Mesendoderm (in vitro differentiated cells): ENCODE results near the gene GCH1.

Experiments used
- DNase-seq: peaks from one replicate; pipeline ENCODE4 v3.0.0; 2013
- H2AK5ac ChIP-seq: 2 replicates; pipeline ENCODE4 v1.6.1; 2013; ENCODE audit warnings: low read length, inconsistent platforms
- H2BK120ac ChIP-seq: 2 replicates; pipeline ENCODE4 v1.6.1; 2013; ENCODE audit warnings: low read depth, mild to moderate bottlenecking, low read length, moderate library complexity, mixed read lengths
- H2BK15ac ChIP-seq: replicated peaks from 2 replicates; pipeline ENCODE4 v1.6.1; 2013; ENCODE audit warnings: low read depth, mild to moderate bottlenecking, moderate library complexity
- H2BK5ac ChIP-seq: 2 replicates; pipeline ENCODE4 v1.6.1; 2013; ENCODE audit warnings: low read length, inconsistent platforms
- H3K18ac ChIP-seq: 2 replicates; pipeline ENCODE4 v1.6.1; 2013; ENCODE audit warnings: mild to moderate bottlenecking, low read length, mixed read lengths
- H3K23ac ChIP-seq: one replicate; pipeline ENCODE4 v1.6.1; 2013; ENCODE audit warnings: low read length
- H3K27ac ChIP-seq: 2 replicates; pipeline ENCODE4 v1.5.1; 2013; ENCODE audit warnings: low read depth, mild to moderate bottlenecking, inconsistent platforms, low read length, moderate library complexity
- H3K27me3 ChIP-seq: 2 replicates; pipeline ENCODE4 v1.6.1; 2013; ENCODE audit warnings: low read length, control low read depth, mild to moderate bottlenecking, inconsistent platforms; ENCODE audit not compliant: insufficient read depth, poor library complexity
- H3K36me3 ChIP-seq: 2 replicates; pipeline ENCODE4 v1.6.1; 2013; ENCODE audit warnings: low read length, inconsistent platforms; ENCODE audit not compliant: control insufficient read depth, insufficient read depth
- H3K4ac ChIP-seq: one replicate; pipeline ENCODE4 v1.6.1; 2013; ENCODE audit warnings: low read depth, mild to moderate bottlenecking, low read length, moderate library complexity
- H3K4me1 ChIP-seq: 2 replicates; pipeline ENCODE4 v1.6.1; 2013; ENCODE audit warnings: low read depth, low read length, inconsistent platforms; ENCODE audit not compliant: control insufficient read depth
- H3K4me2 ChIP-seq: 2 replicates; pipeline ENCODE4 v1.6.1; 2013; ENCODE audit warnings: low read length
- H3K4me3 ChIP-seq: 2 replicates; pipeline ENCODE4 v1.5.1; 2013; ENCODE audit warnings: mild to moderate bottlenecking, low read length
- H3K56ac ChIP-seq: one replicate; pipeline ENCODE4 v1.6.1; 2013; ENCODE audit warnings: low read length
- H3K79me1 ChIP-seq: 2 replicates; pipeline ENCODE4 v1.6.1; 2013; ENCODE audit warnings: low read length, inconsistent platforms
- H3K79me2 ChIP-seq: 2 replicates; pipeline ENCODE4 v1.6.1; 2013; ENCODE audit warnings: mild to moderate bottlenecking, low read length; ENCODE audit not compliant: control insufficient read depth, insufficient read depth
- H3K9ac ChIP-seq: 2 replicates; pipeline ENCODE4 v1.6.1; 2013; ENCODE audit warnings: low read length, inconsistent platforms
- H4K5ac ChIP-seq: one replicate; pipeline ENCODE4 v1.6.1; 2013; ENCODE audit warnings: low read length
- H4K8ac ChIP-seq: one replicate; pipeline ENCODE4 v1.6.1; 2013; ENCODE audit warnings: low read depth, mild to moderate bottlenecking, control low read depth, low read length, moderate library complexity
- WGBS: extraction: QIAGEN DNeasy Blood & Tissue Kit; methylation state at CpG from one replicate; pipeline ENCODE4 v1.1.7; 2013; ENCODE audit warnings: low lambda C conversion rate, missing lambda C conversion rate; ENCODE audit not compliant: insufficient coverage; ENCODE audit errors: extremely low coverage; 5-methylcytosine and 5-hydroxymethylcytosine counted together

The GCH1 gene

DNA sequence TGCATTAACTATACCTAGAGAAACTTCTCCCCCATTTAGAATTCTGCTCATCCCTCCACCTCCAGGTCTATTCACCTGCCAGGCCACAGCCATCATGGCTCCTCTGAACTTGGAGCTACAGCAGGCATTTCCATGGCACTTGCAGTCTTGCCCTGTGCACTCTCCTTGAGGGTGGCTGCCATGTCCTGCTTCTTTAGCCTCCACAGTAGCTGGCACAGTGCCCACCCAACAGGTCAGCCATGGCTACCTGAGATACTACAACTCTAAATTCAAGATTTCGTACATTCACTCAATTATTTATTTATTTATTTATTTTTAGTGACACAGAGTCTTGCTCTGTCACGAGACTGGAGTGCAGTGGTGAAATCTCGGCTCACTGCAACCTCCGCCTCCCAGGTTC, 46.5 kb downstream of the GCH1 start:
- H3K9ac ChIP-seq: no peak overlapping the region
- no CpG with 5 or more reads among the region's 4 CpGs for WGBS

GRCh38 chr14:54854181-54854580, 48.4 kb downstream of the GCH1 start:
- H3K27ac ChIP-seq: no peak overlapping the region
- H3K4me1 ChIP-seq: no peaks in the 10 kb centered on the region
- no CpG with 5 or more reads among the region's 2 CpGs for WGBS
- no peak overlapping the region for H3K56ac ChIP-seq
- H2BK120ac ChIP-seq: no peak overlapping the region
- no peak overlapping the region for H3K18ac ChIP-seq
- no peaks in the 10 kb centered on the region for H3K79me1 ChIP-seq
- H3K36me3 ChIP-seq: no peaks in the 10 kb centered on the region
- H3K23ac ChIP-seq: no peak overlapping the region
- DNase-seq: peak; percentile 61
- H2AK5ac ChIP-seq: no peak overlapping the region
- H3K4ac ChIP-seq: no peak overlapping the region
- no peak overlapping the region for H3K9ac ChIP-seq
- no peak overlapping the region for H4K8ac ChIP-seq
- no peak overlapping the region for H2BK5ac ChIP-seq
- no peaks in the 10 kb centered on the region for H3K27me3 ChIP-seq
- H2BK15ac ChIP-seq: no peak overlapping the region
- no peak overlapping the region for H3K4me2 ChIP-seq
- no peak overlapping the region for H4K5ac ChIP-seq
- H3K4me3 ChIP-seq: no peak overlapping the region
- no peaks in the 10 kb centered on the region for H3K79me2 ChIP-seq

More for the DNA sequence above, 46.5 kb downstream of the GCH1 start:
- H3K27me3 ChIP-seq: no peaks in the 10 kb centered on the region
- no peak for DNase-seq
- no peaks in the 10 kb centered on the region for H3K79me2 ChIP-seq
- H3K36me3 ChIP-seq: no peaks in the 10 kb centered on the region
- no peak overlapping the region for H2AK5ac ChIP-seq
- no peak overlapping the region for H3K56ac ChIP-seq
- H3K18ac ChIP-seq: no peak overlapping the region
- H3K4me1 ChIP-seq: no peaks in the 10 kb centered on the region
- no peak overlapping the region for H2BK15ac ChIP-seq
- no peak overlapping the region for H3K27ac ChIP-seq
- H3K4me3 ChIP-seq: no peak overlapping the region
- no peak overlapping the region for H3K4ac ChIP-seq
- H2BK120ac ChIP-seq: no peak overlapping the region
- H2BK5ac ChIP-seq: no peak overlapping the region
- no peak overlapping the region for H3K4me2 ChIP-seq
- no peak overlapping the region for H4K8ac ChIP-seq
- H3K79me1 ChIP-seq: no peaks in the 10 kb centered on the region
- H3K23ac ChIP-seq: no peak overlapping the region
- H4K5ac ChIP-seq: no peak overlapping the region

GRCh38 chr14:54853339-54853738, 49.3 kb downstream of the GCH1 start:
- WGBS: no CpG with 5 or more reads among the region's 3 CpGs
- H2BK15ac ChIP-seq: no peak overlapping the region
- no peaks in the 10 kb centered on the region for H3K79me1 ChIP-seq
- no peaks in the 10 kb centered on the region for H3K27me3 ChIP-seq
- H3K4me1 ChIP-seq: no peaks in the 10 kb centered on the region
- H2AK5ac ChIP-seq: no peak overlapping the region
- no peak overlapping the region for H2BK5ac ChIP-seq
- no peak overlapping the region for H4K5ac ChIP-seq
- no peak overlapping the region for H3K4me3 ChIP-seq
- H3K4me2 ChIP-seq: no peak overlapping the region
- no peak for DNase-seq
- no peak overlapping the region for H3K23ac ChIP-seq
- no peak overlapping the region for H2BK120ac ChIP-seq
- no peak overlapping the region for H3K18ac ChIP-seq
- no peak overlapping the region for H4K8ac ChIP-seq
- H3K9ac ChIP-seq: no peak overlapping the region
- H3K56ac ChIP-seq: no peak overlapping the region
- no peaks in the 10 kb centered on the region for H3K36me3 ChIP-seq
- H3K4ac ChIP-seq: no peak overlapping the region
- H3K27ac ChIP-seq: no peak overlapping the region
- no peaks in the 10 kb centered on the region for H3K79me2 ChIP-seq

- no peak overlapping the region for H3K23ac ChIP-seq
- no peak overlapping the region for H3K4ac ChIP-seq
- H3K79me2 ChIP-seq: no peaks in the 10 kb centered on the region
- H2BK120ac ChIP-seq: no peak overlapping the region
- no peak overlapping the region for H2BK15ac ChIP-seq
- no peak overlapping the region for H4K5ac ChIP-seq
- H3K4me3 ChIP-seq: no peak overlapping the region
- no peak overlapping the region for H3K4me2 ChIP-seq
- H2AK5ac ChIP-seq: no peak overlapping the region
- H2BK5ac ChIP-seq: no peak overlapping the region
- no peak overlapping the region for H3K18ac ChIP-seq
- no peak overlapping the region for H3K56ac ChIP-seq
- H4K8ac ChIP-seq: no peak overlapping the region
- H3K4me1 ChIP-seq: no peaks in the 10 kb centered on the region
- DNase-seq: no peak
- H3K27ac ChIP-seq: no peak overlapping the region
- H3K36me3 ChIP-seq: no peaks in the 10 kb centered on the region
- 100% methylated on average over 1 of the region's 3 CpGs for WGBS
- H3K9ac ChIP-seq: no peak overlapping the region
- H3K27me3 ChIP-seq: no peaks in the 10 kb centered on the region
- H3K79me1 ChIP-seq: no peaks in the 10 kb centered on the region
Observed at GRCh38 chr14:54852215-54852614, 50.4 kb downstream of the GCH1 start.

- Histone ChIP-seq H2BK120ac (no peak overlapping the region), H3K9ac (no peak overlapping the region), H3K4me2 (no peak overlapping the region), H3K27ac (no peak overlapping the region), H3K4ac (no peak overlapping the region), H3K36me3 (no peaks in the 10 kb centered on the region), H3K23ac (no peak overlapping the region), H4K8ac (no peak overlapping the region), H3K4me3 (no peak overlapping the region), H3K27me3 (no peaks in the 10 kb centered on the region), H3K18ac (no peak overlapping the region), H3K4me1 (no peaks in the 10 kb centered on the region), H2BK15ac (no peak overlapping the region), H2BK5ac (no peak overlapping the region), H2AK5ac (no peak overlapping the region), H3K79me1 (no peaks in the 10 kb centered on the region), H4K5ac (no peak overlapping the region), H3K56ac (no peak overlapping the region), H3K79me2 (no peaks in the 10 kb centered on the region)
- WGBS: no CpG with 5 or more reads among the region's 1 CpG
- peak; percentile 11 for DNase-seq
Observed at GRCh38 chr14:54848910-54849309, 53.7 kb downstream of the GCH1 start.

GRCh38 chr14:54845641-54846040, 57.0 kb downstream of the GCH1 start:
- H3K18ac ChIP-seq: peak overlapping the region; percentile 41
- H3K27ac ChIP-seq: peak overlapping the region; percentile 62
- WGBS: no CpG with 5 or more reads among the region's 7 CpGs

More at GRCh38 chr14:54845641-54846040, 57.0 kb downstream of the GCH1 start:
- Histone ChIP-seq H3K56ac (no peak overlapping the region), H3K79me2 (no peaks in the 10 kb centered on the region), H3K4ac (no peak overlapping the region), H2BK120ac (no peak overlapping the region), H3K4me3 (no peak overlapping the region), H2BK15ac (no peak overlapping the region), H2BK5ac (no peak overlapping the region), H3K4me2 (no peak overlapping the region), H3K4me1 (no peaks in the 10 kb centered on the region), H3K79me1 (no peaks in the 10 kb centered on the region), H4K8ac (no peak overlapping the region), H3K9ac (no peak overlapping the region), H3K23ac (no peak overlapping the region), H3K36me3 (no peaks in the 10 kb centered on the region), H3K27me3 (no peaks in the 10 kb centered on the region), H4K5ac (no peak overlapping the region), H2AK5ac (no peak overlapping the region)
- DNase-seq: peak; percentile 40
